Stimulated activated naive B cell treated with anti-CD40 and anti-IgM and Interleukin-4, amounts not matched to agents 10 μg/mL and 1 μg/mL and 100 μg/mL, for 72 hours (primary cell): Measurements from ENCODE around the gene LIN28B.

Source experiments
- ATAC-seq, 2 donors: fragments of 150-1000 bp; cut with Tn5 transposase; replicated peaks; 2 replicates each; pipeline ENCODE4 v1.10.0; 2021; ENCODE audit warnings: moderate library complexity in 1 of 2
- DNase-seq: peaks from one replicate; pipeline ENCODE4 v3.0.0; 2021
- H3K27ac Mint-ChIP-seq: one replicate; pipeline ENCODE4 v1.8.0; 2022; ENCODE audit warnings: mild to moderate bottlenecking, mixed read lengths
- H3K27me3 Mint-ChIP-seq, 2 donors: one replicate each; pipeline ENCODE4 v1.8.0; 2022; ENCODE audit warnings: mixed read lengths in 2 of 2
- H3K36me3 Mint-ChIP-seq, 2 donors: one replicate each; pipeline ENCODE4 v1.8.0; 2022; ENCODE audit warnings: mixed read lengths in 2 of 2, mild to moderate bottlenecking in 1 of 2
- H3K4me1 Mint-ChIP-seq, 2 donors: one replicate each; pipeline ENCODE4 v1.8.0; 2022; ENCODE audit warnings: mixed read lengths in 2 of 2, mild to moderate bottlenecking in 1 of 2
- H3K4me3 Mint-ChIP-seq, 2 donors: one replicate each; pipeline ENCODE4 v1.8.0; 2022; ENCODE audit warnings: mild to moderate bottlenecking in 2 of 2, mixed read lengths in 2 of 2, moderate library complexity in 1 of 2
- H3K9me3 Mint-ChIP-seq, 2 donors: one replicate each; pipeline ENCODE4 v1.8.0; 2022; ENCODE audit warnings: mixed read lengths in 2 of 2, mild to moderate bottlenecking in 1 of 2

LIN28B gene

DNA sequence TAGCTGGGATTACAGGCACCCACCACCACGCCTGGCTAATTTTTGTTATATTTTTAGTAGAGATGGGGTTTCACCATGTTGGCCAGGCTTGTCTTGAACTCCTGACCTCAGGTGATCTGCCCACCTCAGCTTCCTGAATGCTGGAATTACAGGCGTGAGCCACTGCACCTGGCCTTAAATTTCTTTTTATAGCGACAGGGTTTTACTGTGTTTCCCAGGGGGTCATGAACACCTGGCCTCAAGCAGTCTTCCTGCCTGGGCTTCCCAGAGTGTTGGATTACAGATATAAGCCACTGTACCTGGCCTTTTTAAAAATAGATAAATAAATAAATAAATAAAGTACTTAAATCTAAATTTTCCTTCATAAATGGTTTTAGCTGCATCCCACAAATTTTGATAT is 57.5 kb downstream of the LIN28B start:
- Mint-ChIP-seq H3K4me3 (no peak overlapping the region), H3K27me3 (peaks cover 0 to 3% of the 10 kb centered on the region in 2 donors), H3K27ac (no peak overlapping the region), H3K36me3 (no peaks in the 10 kb centered on the region), H3K4me1 (no peaks in the 10 kb centered on the region), H3K9me3 (no peaks in the 10 kb centered on the region)
- DNase-seq = no peak
- no peak for ATAC-seq

DNA sequence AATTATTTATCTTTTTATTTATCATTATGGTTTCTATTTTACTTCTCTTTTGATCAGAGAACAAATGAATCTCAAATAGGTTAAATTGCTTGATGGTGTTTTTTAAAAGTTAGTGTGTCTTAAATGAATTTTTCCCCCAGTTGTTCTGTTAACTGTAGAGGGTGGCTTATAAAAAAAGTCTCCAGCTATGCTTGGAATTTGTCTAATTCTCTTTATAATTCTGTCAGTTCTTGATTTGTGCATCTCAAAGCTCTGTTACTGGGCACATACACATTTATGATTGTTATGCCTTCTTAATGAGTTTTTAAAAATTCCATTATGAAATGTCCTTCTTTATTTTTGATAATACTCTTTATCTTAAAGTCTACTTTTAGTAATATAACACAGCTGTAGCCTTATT is 58.0 kb downstream of the LIN28B start:
- ATAC-seq (no peak), DNase-seq (no peak)
- H3K27ac Mint-ChIP-seq = no peak overlapping the region
- no peaks in the 10 kb centered on the region for H3K4me1 Mint-ChIP-seq
- no peaks in the 10 kb centered on the region for H3K9me3 Mint-ChIP-seq
- H3K36me3 Mint-ChIP-seq = no peaks in the 10 kb centered on the region
- no peak overlapping the region for H3K4me3 Mint-ChIP-seq
- H3K27me3 Mint-ChIP-seq = peaks cover 0 to 3% of the 10 kb centered on the region in 2 donors

DNA sequence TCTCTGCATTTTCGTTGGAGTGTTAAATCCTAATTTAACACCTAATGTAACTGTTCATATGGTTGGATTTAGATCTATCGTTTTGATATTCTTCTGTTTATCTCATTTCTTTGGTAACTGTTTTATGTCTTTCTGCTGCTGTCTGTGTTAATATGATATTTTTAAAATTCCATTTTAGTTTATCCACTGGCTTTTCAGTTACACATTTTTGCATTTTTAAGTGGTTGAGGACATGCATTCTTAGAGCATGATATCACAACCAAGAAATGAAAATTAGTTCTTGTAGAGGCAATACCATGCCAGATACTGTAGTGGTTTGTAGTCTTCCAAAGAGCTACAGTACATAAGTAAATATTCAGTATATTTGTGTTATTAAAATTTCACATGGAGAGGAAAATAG is 58.6 kb downstream of the LIN28B start:
- H3K36me3 Mint-ChIP-seq = no peaks in the 10 kb centered on the region
- no peak overlapping the region for H3K27ac Mint-ChIP-seq
- no peaks in the 10 kb centered on the region for H3K9me3 Mint-ChIP-seq
- no peak for DNase-seq
- peaks cover 0 to 3% of the 10 kb centered on the region in 2 donors for H3K27me3 Mint-ChIP-seq
- no peak overlapping the region for H3K4me3 Mint-ChIP-seq
- no peaks in the 10 kb centered on the region for H3K4me1 Mint-ChIP-seq
- no peak for ATAC-seq

DNA sequence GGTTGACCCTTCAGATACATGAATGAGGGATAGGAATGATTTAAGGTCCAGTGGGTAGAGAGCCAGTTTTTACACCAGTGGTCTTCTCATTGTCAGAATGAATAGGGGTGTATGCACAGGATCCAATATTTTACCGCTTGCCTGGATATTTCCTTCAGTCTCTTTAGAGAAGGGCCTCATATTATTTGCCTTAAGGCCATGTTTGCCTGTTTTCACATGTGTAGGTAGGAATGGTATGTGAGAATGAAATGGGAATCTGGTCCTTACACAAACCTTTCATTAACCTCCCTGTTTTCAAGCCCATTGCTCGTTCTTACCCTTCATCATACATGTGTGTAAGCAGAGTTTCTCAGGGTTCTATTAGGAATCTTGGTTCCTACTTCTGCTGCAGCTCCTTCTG is 62.4 kb downstream of the LIN28B start:
- no peak for DNase-seq
- no peak for ATAC-seq
- Mint-ChIP-seq H3K36me3 (no peaks in the 10 kb centered on the region), H3K9me3 (no peaks in the 10 kb centered on the region), H3K4me1 (no peaks in the 10 kb centered on the region), H3K27me3 (peaks cover 6 to 12% of the 10 kb centered on the region in 2 donors), H3K27ac (no peak overlapping the region), H3K4me3 (no peak overlapping the region)

DNA sequence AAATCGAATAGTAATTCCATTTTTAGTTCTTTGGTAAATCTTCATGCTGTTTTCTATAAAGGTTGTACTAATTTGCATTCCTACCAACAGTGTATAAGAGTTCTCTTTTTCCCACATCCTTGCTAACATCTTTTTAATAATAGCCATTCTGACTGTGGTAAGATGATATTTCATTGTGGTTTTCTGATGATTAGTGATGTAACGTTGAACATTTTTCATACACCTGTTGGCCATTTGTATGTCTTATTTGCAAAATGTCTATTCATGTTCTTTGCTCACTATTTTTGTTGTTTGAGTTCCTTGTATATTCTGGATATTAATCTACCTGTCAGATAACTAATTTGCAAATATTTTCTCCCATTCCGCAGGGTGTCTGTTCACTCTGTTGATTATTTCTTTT is 64.5 kb downstream of the LIN28B start:
- no peaks in the 10 kb centered on the region for H3K9me3 Mint-ChIP-seq
- H3K27me3 Mint-ChIP-seq = peaks cover 6 to 12% of the 10 kb centered on the region in 2 donors
- H3K4me1 Mint-ChIP-seq = no peaks in the 10 kb centered on the region
- ATAC-seq = no peak
- H3K36me3 Mint-ChIP-seq = no peaks in the 10 kb centered on the region
- no peak overlapping the region for H3K4me3 Mint-ChIP-seq
- DNase-seq = no peak
- H3K27ac Mint-ChIP-seq = no peak overlapping the region

DNA sequence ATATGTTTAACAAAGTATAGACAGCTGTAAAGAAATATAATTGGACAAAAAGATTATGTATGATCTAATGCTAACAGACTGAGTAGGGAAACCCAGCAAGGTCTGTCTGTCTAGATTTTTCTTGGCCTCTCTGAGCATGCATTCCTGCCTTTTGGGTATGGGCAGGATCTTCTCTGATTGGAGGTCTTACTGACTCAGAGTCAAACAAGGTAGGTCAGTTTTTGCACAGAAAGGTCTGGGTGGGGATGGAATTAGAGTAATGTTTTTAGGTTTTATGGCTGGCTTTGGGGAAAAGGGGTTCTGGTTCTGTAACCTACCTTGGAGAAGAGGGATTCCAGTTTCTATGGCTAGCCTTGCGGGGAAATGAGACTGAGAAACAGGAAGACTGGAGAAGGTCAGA is 65.5 kb downstream of the LIN28B start:
- Mint-ChIP-seq H3K4me3 (no peak overlapping the region), H3K4me1 (no peaks in the 10 kb centered on the region), H3K36me3 (no peaks in the 10 kb centered on the region), H3K9me3 (no peaks in the 10 kb centered on the region), H3K27me3 (peaks cover 6 to 8% of the 10 kb centered on the region in 2 donors), H3K27ac (no peak overlapping the region)
- ATAC-seq (no peak), DNase-seq (no peak)

DNA sequence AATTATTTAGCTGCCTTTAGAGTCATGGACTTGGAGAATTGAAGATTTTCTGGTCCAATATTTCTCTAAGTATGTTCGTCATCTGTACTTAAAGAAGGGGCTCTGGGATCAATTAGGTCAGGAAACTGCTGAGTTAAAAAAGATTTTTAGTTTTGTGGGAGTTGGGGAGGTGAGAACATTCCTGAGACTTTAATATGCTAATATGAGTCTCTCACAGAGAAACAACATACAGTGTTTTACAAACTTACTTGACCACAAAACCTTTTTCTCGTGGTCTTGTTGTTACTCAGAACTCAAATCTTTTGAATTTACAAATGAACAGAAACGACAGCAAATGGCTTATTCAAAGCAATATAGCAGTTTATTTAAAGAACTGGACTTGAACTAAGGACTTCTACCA is 67.9 kb downstream of the LIN28B start:
- no peak overlapping the region for H3K27ac Mint-ChIP-seq

DNA sequence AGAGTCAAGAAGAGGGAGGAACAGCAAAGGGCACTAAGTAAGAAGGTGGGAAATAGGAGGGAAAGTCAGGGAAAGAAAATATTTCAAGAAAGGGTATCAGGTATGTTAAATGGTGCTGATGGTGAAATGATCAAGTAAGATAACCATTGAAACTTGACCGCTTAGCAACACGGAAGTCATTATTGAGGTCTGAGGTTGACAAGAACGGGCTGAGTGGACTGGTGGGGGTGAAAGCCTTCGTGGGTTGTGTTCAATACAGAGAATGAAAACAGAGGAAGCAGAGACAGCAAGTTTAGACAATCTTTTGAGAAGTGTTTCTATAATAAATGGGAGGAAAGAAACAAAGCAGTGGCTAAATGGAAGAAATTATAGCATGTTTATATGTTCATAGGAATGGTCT is 72.0 kb downstream of the LIN28B start:
- no peaks in the 10 kb centered on the region for H3K36me3 Mint-ChIP-seq
- no peak overlapping the region for H3K27ac Mint-ChIP-seq
- no peaks in the 10 kb centered on the region for H3K9me3 Mint-ChIP-seq
- DNase-seq = no peak
- no peaks in the 10 kb centered on the region for H3K4me1 Mint-ChIP-seq
- H3K27me3 Mint-ChIP-seq = peaks cover 0 to under 1% of the 10 kb centered on the region in 2 donors
- no peak for ATAC-seq
- no peak overlapping the region for H3K4me3 Mint-ChIP-seq

More for the DNA sequence above, 67.9 kb downstream of the LIN28B start:
- ATAC-seq (no peak), DNase-seq (no peak)
- Mint-ChIP-seq H3K36me3 (no peaks in the 10 kb centered on the region), H3K27me3 (peaks cover 6 to 8% of the 10 kb centered on the region in 2 donors), H3K4me3 (no peak overlapping the region), H3K4me1 (no peaks in the 10 kb centered on the region), H3K9me3 (no peaks in the 10 kb centered on the region)

DNA sequence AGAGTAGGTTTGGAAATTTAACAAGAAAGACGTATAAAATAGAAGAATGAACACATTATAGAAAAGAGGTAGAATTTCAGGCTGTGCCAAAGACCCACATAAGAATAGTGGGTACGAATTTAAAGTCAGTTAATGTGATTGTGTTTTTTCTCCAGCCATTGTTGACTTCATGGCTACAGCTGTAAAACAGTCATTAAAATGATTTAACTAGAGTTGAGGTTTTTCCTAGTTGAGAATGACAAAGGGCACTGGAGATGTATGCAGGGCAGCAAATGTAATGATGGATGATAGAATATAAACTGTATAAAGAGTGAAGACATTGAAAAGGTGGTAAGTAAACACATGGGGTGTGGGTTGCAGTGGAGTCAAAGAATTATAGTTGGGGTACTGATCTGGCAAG is 72.7 kb downstream of the LIN28B start:
- Mint-ChIP-seq H3K4me1 (no peaks in the 10 kb centered on the region), H3K36me3 (no peaks in the 10 kb centered on the region), H3K27ac (no peak overlapping the region), H3K4me3 (no peak overlapping the region), H3K27me3 (peaks cover 0 to 4% of the 10 kb centered on the region in 2 donors), H3K9me3 (no peaks in the 10 kb centered on the region)
- DNase-seq (no peak), ATAC-seq (no peak)

DNA sequence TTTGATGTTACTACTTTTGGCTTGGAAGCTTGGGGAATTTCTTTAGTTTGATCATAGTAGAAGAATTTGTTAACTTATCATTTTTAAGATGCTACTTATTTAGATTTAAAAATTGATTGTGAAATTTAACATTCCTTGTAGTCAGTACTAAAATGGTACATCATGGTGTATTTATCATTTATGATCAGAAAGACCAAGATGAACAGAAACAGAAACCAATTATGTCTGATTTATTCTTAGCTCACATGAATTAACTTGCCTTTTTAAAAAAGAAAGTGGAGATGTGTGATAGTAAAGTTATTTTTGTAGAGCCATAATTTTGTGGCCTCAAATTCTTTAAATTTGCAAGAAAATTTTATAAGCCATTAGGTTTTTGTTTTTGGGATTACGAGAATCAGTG is 77.6 kb downstream of the LIN28B start:
- Mint-ChIP-seq H3K9me3 (no peaks in the 10 kb centered on the region), H3K4me3 (no peak overlapping the region), H3K4me1 (no peaks in the 10 kb centered on the region), H3K36me3 (no peaks in the 10 kb centered on the region), H3K27me3 (peaks cover 0 to 4% of the 10 kb centered on the region in 2 donors), H3K27ac (no peak overlapping the region)
- no peak for DNase-seq
- ATAC-seq = no peak

DNA sequence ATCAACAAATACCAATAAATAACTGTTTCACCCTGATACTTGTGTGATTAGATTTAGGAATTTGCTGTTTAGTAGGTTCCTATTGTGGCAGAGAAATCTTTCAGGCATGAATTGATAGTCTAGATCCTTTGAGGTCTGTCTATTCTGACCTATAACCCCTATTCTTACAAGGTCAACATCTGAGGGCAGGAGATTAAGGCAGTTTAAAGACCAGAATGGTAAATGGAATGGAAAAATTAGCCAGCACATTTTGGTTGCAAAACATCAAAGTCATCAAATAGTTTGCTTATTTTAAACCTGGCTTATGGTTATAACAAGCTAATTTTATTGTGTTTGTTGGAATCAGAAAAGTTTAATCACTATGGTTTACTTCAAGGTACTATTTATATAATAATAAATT is 78.4 kb downstream of the LIN28B start:
- Mint-ChIP-seq H3K9me3 (no peaks in the 10 kb centered on the region), H3K4me3 (no peak overlapping the region), H3K4me1 (no peaks in the 10 kb centered on the region), H3K27ac (no peak overlapping the region), H3K36me3 (no peaks in the 10 kb centered on the region), H3K27me3 (peaks cover 0 to 4% of the 10 kb centered on the region in 2 donors)
- no peak for DNase-seq
- ATAC-seq = no peak

DNA sequence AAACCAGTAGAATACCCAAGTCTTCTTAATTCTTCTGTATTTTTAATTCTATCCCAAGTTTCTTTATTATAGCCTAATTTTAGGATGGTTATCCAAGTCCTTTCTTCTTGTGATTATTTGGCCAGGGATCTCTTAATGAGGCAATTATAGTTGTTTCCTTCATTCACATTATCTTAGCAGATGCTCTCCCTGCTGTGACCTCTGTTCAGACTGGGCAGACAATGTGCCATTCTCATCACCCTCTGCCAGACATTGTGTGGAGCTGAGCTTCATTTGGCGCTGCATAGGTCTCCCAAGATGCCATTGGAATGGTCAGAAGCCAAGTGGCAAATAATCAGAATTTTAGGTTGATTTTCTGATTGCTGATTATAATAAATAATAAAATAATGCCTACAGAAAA is 79.4 kb downstream of the LIN28B start:
- Mint-ChIP-seq H3K4me1 (no peaks in the 10 kb centered on the region), H3K36me3 (no peaks in the 10 kb centered on the region), H3K27me3 (peaks cover 0 to 4% of the 10 kb centered on the region in 2 donors), H3K9me3 (no peaks in the 10 kb centered on the region), H3K4me3 (no peak overlapping the region), H3K27ac (no peak overlapping the region)
- ATAC-seq (no peak), DNase-seq (no peak)

DNA sequence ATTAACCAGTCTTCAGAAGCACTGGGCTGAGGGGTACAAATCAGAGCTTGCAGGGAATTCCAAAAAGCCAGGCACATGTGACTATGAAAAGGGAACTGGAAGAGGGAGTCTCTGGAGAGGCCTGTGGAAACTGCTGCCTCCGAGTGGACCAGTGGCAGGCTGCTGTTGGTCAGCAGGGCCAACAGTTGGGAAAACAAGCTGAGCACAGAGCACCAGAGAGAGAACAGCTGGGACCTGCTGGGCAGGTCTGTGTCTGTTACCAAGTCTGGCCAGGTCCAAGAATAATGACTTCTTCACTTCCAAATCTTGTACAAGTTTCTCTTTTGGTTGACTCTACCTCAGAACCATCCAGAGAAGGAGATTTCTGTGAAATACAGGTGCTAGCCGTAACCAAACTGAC is 81.4 kb downstream of the LIN28B start:
- Mint-ChIP-seq H3K4me1 (no peaks in the 10 kb centered on the region), H3K27me3 (peaks cover 4 to 6% of the 10 kb centered on the region in 2 donors), H3K9me3 (no peaks in the 10 kb centered on the region), H3K36me3 (no peaks in the 10 kb centered on the region), H3K27ac (no peak overlapping the region), H3K4me3 (no peak overlapping the region)
- DNase-seq = no peak
- no peak for ATAC-seq

DNA sequence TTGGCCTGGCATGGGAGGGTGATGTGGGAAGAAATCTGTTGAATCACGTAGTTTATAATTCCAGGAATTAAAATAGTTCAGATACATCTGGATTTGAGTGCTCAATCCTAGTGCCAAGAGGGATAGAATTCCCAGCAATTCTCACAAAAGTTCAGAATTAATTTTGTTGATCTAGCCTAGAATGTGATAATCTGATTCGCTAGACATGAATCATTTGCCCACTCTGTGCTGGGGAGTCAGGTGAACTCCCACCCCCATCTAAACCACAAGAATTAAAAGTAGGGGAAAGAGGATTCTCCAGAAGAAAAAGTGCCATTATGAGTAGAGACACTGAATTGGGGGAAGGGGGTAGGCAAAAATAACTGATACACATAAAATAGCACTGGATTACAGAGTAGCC is 85.0 kb downstream of the LIN28B start:
- Mint-ChIP-seq H3K27me3 (peaks cover 0 to 6% of the 10 kb centered on the region in 2 donors), H3K9me3 (peaks cover 0 to 3% of the 10 kb centered on the region in 2 donors), H3K4me1 (no peaks in the 10 kb centered on the region), H3K27ac (no peak overlapping the region), H3K36me3 (no peaks in the 10 kb centered on the region), H3K4me3 (no peak overlapping the region)
- DNase-seq (no peak), ATAC-seq (no peak)

DNA sequence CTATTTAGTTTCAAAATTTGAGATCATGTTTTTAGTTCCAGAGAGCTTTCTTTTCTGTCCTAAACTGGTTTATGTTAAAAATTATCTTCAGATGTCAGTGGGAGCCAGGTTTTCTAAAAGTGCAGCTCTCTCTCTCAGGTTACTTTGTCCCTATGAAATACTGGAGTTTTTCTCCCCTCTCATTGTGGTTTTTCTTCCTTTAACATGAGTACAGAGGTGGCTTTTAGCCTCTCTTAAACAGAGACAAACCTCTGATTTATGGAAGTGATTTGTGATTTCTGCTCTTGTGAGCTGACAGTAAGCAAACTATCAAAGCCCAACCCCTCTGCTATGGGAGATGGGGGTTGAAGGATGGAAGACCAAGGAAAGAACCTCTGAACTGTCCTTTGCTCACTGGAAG is 85.7 kb downstream of the LIN28B start:
- H3K36me3 Mint-ChIP-seq = no peaks in the 10 kb centered on the region
- no peaks in the 10 kb centered on the region for H3K4me1 Mint-ChIP-seq
- H3K4me3 Mint-ChIP-seq = no peak overlapping the region
- DNase-seq = no peak
- H3K27ac Mint-ChIP-seq = no peak overlapping the region
- peaks cover 0 to 6% of the 10 kb centered on the region in 2 donors for H3K27me3 Mint-ChIP-seq
- no peak for ATAC-seq
- peaks cover 0 to 3% of the 10 kb centered on the region in 2 donors for H3K9me3 Mint-ChIP-seq

DNA sequence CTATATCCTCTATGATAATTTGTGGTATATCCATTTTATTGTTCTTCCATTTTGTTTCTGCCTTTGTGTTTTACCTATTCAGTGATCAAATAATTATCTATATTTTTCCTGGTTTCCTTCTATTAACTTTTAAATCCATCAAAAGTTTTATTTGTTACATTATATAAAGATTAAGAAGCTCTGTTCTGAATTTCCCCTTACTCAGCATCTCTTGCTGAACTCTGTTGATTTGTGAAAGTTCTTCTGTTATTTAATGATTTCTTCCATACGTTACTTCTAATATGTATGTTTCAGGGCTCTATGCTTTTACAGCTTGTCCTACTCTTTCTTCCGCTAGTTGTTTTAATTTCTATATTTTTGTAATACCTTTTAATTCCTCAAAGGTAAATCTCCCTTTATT is 87.1 kb downstream of the LIN28B start:
- Mint-ChIP-seq H3K4me3 (no peak overlapping the region), H3K36me3 (no peaks in the 10 kb centered on the region), H3K9me3 (peaks cover 3% of the 10 kb centered on the region in 2 donors), H3K4me1 (no peaks in the 10 kb centered on the region), H3K27ac (no peak overlapping the region), H3K27me3 (peaks cover 6% of the 10 kb centered on the region in 2 donors)
- DNase-seq (no peak), ATAC-seq (no peak)
